Activated CD4-positive, alpha-beta T cell treated with anti-CD3 and anti-CD28 coated beads, Interleukin-2, amount 50 U/mL, for 24 hours (primary cell): ENCODE results near the gene EPHA1.

Source experiments
- DNase-seq, 2 donors: peaks; one replicate each; pipeline ENCODE4 v3.0.0-alpha.2; 2020; ENCODE audit warnings: low read depth in 1 of 2, low spot score in 1 of 2

The EPHA1 gene

DNA sequence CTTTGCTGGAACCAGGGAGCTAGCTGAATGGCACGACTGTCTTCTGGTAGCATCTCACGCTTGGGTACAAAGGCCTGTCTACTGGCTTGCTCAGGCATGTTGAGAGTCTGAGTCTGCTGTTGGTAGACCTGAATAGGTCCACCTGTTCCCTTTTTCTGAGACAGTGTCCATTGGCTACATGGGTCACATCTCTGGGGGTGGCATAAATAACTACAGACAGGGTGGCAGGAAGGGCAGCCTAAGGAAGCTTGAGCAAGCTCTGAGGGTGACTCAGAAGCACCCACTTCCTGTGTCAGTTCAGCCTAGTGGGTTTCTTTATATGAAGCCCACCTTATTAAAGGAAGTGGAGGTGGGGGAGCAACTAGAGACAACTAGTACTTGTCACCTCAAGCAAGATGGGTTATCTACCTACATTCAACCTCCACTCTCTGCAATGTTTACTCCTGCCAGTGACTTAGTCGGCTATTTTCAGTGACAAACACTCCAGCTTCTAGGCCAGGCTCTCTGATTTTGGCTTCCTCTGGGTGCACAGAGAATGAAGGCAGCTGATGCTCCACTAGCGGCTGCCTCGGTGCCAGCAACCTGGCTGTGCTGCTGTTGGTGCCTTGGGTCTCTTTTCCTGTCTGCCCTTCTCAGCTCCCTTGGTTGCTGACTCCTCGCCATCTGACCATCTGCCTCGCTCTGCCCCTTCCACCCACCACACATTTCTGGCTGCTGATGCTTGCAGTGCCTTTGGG lies 33.2 kb downstream of the EPHA1 start:
- no peak for DNase-seq

DNA sequence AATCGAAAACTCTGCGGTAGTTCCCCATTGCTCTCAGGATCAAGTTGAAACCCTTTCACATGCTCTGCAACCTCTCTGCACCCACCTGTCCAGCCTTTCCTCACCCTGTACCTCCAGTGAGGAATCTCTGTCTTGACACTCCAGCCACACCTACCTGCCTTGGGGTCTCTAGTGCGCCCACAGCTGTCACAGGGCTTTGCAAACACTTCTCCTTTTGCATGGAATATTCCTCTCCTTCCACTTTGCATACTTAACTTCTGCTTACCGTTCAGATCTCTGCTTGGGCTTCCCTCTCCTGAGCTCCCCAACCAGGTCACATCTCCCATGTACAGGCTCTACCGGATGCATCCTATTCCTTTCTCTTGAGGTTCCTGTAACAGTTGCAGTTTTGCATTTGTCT lies 34.1 kb downstream of the EPHA1 start:
- no peak for DNase-seq

DNA sequence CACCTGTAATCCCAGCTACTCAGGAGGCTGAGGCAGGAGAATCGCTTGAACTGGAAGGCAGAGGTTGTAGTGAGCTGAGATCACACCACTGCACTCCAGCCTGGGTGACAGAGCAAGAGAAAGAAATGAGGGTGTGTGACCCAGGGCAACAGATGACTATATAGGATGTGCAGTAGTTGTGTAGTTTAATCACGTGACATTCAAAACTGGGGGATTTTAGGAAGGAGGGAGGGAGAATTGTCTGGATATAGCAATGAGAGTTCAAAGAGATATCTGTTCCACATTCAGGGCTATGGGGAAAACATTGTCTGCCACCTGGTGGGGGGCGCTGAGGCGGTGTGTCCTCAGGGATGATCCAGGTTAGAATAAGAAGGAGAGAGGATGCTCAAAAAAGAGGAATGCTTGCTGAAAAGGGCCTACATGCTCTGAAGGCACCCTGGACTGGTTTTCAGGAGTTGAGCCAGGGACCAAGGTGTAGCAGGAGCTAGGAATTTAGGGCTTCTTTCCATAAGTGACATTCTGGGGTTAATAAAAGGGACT lies 35.3 kb downstream of the EPHA1 start:
- DNase-seq, result no peak

DNA sequence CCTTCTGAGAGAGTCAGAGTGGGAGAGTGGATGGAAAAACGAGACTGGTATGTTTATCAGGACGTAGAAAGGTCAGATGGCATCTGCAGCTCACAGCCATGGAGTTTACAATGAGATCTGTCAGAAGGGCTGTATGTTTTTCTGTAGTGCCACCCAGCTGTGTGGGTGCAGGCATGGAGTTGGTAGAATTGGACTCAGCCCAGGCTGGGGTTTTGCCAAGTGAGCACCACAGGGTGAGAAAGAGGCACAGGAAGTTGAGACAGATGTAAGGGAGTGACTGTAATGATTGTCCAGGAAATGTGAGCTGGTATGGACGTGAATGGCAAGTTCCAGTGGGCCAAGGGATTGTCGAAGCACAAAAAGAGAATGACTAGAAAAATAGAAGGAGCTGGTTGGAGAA lies 36.6 kb downstream of the EPHA1 start:
- peak in 1 of 2 donors; percentile 35 for DNase-seq

DNA sequence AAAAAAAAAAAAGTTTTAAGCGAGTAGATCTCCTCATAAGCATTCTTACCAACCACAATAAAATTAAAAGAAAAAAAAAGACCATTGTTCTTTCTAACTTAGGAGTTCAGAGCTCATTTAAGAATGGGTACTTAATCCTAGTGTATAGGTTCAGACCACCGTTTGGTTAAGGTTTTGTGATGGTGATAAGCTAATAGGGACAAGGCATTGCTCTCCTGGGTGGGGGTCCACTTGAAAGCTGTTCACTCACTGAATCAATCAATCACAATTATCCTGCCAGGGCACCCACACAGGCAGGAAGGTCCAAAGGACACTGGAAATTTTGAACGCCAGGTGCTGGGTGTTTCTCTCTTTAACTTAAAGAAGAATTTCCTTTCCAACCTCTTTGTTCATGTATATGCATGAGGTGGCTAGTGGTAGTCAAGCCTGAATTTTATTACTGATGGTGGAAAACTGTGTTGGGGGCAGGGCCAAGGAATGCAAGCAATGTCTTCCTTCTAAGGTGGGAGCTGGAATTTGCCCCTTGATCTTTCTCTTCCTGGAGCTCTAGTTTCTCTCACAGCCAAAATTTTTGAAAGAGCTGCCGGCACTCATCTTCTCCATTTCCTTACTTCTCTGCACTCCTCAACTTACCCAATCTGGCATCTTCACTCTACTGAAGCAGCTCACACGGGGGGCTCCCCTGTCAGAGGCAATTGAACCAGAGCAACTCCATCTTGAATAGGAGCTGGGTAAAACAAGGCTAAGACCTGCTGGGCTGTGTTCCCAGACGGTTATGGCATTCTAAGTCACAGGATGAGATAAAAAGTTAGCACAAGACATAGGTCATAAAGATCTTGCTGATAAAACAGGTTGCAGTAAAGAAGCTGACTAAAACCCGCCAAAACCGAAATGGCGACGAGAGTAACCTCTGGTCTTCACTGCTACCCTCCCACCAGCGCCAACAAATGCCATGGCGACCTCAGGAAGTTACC lies 38.7 kb downstream of the EPHA1 start:
- no peak for DNase-seq

DNA sequence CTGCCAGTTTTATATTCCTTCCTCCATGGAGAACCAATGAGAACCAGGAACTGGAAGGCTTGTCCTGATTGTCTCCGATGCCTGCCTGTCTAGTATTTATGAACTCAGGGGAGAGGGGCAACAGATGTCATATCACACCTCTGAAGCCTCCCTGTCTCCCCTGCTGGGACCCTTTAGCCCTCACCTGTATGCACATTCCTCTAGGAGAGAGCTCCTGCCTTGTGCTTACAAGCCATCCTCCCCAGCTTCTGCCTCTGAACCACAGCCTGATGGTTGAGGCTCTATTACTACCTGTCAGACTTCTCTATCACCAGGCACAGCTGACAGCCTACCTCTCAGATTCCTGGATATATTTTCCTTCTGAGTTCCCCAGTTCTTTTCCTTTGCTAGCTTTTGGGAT lies 40.3 kb downstream of the EPHA1 start:
- no peak for DNase-seq

DNA sequence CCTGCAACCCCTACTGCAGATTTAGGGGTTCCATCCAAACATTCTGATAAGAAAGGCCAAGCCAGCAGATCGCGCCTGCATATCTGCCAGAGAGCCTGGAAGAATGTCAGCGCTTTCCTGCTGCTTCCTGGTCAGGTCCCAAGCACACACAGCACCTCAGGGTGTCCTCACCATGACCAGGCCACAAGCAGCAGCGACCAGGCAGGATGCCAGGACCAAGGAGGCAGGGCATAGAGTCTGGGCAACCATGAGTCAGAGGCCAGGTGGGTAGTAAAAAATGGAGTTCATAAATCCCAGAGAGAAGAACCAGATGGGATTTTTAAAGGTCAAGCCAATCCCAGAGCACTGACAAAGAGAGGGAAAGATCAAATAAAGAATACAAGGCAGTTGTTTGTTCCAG lies 40.7 kb downstream of the EPHA1 start:
- DNase-seq, result no peak

DNA sequence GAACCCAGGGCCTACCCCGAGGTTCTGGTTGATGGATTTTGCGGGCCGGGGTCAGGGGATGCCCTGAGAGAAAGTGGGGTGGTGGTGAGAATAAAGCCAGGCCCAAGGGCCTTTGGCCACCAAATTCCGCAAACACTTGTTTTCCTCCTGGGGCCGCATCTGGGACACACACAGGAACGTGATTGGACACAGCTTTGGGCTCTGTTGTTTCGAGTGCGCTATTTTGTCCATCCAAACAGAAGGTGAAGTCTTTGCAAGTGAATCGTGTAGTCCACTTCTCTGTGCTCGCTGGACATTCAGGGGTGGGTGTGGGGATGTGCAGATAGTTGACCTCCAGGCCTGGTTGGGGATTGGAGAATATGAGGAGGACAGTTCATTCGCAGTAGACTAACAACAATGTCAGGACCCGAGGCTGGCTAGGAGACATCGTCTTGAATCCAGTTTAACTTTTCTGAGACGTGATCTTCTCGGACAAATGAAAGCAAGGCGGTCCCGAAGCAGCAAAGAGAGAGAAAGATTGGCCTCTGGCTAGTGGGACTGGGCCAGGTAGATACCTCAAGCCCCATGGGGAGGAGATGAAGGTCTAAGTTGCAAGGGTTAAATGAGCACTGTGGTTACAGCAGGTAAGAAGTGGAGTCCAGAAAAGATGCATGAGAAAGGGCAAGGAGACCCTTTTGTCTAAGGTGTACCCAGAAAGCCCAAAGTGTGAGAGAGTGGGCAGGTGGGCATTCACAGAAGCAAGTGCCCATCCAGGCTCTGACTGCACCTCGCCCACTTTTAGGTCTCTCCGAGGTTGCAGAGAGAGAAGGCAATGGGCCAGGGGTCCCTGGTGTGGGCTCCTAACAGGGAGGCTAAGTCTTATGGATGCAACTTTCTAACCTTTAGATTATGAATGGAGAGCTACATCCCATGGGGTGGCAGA lies 45.4 kb downstream of the EPHA1 start:
- no peak for DNase-seq

DNA sequence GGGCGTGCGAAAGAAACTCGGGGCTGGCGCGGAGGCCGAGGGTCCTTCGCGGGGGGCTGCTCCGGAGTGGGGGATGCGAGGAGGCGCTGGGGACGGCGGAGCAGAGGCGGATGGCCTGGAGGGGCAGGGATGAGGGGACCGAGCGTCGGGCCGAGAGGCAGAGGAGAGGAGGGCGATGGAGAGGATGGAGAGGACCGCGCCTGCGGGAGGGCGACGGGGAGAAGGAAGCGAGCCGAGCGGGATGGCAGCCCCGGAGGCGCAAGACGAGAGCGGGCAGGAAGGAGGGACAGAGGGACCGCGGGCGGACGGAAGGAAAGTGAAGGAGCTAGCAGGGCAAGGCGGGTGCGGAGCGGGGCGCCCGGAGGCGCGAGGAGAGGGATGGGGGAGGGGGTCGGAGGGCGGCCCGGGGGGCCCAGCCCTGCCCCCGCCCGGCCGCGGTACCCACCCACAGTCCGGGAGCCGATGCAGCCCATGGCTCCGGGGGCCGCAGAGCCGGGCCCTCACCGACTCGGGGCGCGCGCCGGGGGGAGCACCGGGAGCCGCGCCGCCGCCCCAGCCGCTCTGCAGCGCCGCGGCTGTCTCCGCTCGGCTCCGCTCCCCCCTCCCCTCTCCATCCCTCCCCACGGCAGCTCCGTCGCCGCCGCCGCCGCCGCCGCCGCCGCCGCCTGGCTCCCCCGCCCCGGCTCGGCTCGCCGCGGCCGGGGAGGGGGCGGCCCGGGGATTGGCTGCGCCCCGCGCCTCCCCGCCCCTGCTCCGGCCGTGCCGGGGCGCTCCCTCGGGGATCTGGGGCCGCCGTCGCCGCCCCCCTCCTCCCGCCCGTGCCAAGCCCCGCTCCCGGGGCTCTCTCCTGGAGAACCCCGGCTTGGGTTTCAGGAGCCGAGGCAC lies 46.3 kb downstream of the EPHA1 start, which contains the start of gene FAM131B:
FAM131B (minus strand) TSS at position 583 of the 885 bp plus-strand sequence; CDS start at position 473, 110 bp downstream.
- no peak for DNase-seq

DNA sequence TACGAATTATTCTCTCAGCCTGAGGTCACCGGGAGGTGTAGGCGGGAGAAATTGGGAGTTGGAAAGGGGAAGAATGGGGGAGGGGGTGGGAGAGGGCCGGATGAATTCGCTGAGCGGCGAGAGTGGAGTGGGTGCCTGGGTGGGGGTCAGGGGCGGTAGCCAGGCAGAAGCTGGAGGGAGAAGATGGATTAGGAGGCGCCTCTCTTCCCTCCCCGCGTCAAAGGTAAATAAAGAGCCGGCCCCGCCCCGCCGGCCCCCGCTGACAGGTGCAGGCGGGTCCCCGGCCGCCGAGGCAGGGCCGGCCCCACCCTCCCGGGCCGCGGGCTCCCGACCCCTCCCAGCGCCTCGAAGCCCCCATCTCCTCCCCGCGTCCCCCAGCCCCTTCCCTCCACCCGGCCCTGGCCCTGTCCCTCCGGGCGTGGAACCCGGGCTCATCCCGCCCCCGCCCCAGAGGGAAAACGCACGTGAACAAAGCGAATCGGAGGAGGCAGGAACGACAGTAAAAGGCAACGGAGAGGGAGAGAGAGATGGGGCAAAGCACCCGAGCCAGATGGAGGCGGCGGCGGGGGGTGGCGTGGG lies 47.0 kb downstream of the EPHA1 start:
- no peak for DNase-seq

DNA sequence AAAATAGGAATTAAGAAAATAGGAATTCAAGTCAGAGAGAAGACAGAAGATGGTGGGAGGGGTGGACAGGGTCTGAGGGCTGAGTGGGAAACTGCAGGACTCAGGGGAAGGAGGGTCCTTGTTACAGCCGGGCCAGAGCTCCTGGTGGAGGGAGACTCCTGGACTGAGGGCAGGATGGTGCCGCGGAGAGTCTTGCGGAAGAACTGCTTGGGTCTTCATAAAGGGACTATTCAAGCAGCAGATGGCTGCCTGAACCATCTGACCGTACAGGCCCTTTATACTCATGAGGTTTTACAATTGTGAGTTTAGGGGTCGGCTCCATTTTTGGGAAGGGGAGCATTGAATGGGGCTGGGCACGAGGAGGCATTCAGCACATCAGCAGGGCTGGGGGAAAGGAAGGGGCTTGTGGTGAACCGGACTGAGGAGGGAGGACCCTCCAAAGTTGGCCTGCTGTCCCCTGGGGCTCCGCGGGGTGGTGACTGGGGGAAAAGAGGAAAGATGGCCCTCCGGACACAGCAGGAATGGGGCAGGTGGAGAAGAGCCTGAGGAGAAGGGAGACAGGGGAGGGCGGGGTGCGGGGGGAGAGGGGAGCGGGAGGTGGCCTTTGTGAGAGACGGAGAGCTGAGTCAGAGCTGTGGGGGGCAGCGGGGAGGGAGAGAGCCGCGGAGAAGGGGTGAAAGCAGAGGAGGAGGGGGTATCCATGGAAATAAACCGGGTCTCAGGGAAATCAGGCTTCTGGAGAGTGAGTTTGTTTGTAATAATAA lies 47.7 kb downstream of the EPHA1 start:
- no peak for DNase-seq

DNA sequence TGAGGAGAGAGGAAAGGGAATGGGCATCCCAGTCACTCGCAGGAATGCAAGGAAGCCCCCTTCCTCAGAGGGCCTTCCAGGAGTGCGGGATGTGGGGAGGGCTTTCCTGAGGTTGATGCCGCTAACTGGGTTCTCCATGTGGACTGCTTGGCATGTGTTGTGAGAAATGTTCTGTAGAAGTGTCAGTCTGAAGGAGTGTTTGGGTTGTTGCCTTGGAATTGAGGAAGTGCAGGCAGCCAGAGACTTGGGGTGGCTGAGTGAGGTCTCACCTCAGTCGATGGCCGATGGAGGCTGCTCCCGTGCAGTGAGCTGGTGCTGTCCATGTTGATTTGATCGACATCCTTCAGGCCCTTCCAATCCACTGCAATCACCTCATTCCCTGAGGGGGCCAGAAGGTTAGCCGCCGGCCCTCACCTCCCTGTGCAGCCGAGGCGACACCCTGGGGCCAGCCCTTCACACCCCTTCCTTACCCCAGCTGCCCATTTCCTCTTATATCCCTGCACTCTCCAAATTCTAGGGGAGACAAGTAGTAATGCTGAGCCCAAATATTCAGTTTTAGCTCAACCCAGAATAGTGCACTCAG lies 48.8 kb downstream of the EPHA1 start:
- no peak for DNase-seq

DNA sequence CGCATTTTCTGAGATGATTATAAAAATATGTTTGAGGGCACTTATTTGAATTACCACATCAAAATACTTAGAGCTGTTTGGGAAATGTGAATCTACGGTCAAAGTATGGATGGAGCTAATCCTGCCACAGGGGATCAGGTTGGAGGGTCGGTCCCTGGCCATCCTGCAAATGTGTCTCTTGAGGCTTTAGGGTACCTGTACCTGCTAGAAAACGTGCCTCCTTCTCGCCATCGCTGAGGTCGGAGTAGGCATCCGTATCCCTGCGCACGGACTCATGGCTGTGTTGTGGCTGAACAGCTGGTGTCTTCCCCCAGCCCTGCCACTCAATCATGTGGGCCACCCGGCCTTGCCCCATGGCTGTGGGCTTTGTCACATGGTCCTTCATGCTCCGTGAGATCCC lies 50.0 kb downstream of the EPHA1 start:
- no peak for DNase-seq

DNA sequence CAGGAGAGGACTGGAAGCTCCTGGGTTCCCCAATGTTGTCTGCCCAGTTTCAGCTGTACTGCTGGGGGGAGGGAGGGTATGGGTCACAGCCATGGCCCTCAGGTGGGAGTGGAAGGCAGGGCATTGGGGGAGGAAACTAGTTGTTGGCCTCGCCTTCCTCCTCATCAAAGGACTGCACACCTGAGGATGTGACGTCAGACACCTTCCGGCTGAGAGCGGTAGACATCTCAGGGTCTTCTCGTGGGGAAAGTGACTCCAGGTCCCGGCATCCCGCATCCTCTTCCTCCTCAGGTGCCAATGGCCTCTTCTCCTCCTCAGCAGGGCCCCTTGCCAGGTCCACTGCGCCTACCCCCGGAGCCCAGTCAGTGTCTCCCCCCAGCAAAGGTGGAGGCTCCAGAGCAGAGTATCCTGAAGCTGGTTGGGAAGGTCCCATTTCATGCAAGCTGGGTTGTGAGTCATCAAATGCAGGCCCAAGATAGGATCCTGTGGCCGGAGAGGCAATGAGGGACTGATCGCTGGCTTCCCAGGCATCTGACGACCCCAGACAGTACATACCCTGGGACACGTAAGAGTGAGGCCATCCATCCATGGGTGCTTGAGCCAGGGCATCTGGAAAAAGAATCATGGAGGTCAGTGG lies 52.1 kb downstream of the EPHA1 start:
- DNase-seq, result no peak

DNA sequence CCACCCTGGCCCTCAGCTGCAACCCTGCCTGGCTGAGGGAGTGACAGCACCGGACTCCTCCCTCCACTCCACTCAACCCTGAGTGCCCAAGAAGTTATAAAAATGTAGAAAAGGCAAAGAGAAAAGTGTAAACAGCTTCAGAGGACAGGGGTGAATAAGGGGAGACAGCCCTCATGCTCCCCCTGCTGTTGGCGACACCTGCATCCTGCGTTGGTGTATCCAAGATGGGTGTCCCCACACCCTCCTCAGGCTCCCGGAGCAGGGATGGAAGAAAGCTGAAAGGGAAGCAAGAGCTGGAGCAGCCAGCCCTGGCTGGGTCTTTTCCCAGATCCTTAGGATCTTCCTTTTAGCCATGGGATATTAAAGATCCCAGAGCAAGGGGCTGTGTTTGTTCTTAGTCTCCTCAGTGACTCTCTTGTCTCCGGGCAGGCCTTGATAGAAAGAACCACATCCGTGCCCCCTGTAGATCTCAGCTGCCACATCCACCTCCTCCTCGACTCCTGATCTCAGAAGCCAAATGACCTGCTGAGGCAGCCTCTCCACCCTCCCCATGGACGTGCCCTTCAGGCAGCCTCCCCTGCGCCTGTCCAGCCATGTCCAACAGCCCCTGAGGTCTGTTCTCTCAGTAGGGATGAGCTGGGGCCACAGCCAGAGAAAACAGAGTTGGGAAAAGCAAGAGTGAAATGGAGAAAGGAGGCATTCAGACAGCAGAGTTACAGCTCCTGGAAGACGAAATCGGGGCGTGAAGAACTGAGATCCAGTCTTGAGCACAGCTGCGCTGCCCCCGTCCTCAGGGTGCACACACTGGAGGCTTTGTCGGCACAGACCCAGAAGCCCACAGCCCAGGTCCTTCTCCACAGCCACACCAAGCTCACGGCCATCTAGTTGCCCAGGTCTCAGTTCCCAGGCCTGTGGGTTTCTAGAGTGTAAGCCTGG lies 52.9 kb downstream of the EPHA1 start:
- no peak for DNase-seq

DNA sequence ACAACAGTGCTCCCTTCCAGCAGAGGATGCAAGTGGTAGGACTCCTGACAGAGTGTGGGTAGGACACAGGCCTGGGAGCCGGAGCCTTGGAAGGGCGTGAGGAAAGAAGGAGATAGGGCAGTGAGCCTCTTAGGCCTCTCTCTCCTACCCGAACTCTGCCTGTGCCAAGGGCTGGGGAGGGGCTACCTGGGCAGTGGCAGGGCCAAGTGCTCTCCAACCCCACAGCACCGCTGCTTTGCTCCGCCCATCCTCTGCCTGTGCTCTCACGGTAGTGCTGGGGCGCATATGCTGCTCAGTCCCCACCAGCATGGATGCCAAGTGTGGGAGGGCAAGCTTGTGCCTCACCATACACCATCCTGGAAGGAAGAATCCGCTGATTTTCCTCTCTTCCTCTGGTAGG lies 53.7 kb downstream of the EPHA1 start:
- DNase-seq, result no peak

DNA sequence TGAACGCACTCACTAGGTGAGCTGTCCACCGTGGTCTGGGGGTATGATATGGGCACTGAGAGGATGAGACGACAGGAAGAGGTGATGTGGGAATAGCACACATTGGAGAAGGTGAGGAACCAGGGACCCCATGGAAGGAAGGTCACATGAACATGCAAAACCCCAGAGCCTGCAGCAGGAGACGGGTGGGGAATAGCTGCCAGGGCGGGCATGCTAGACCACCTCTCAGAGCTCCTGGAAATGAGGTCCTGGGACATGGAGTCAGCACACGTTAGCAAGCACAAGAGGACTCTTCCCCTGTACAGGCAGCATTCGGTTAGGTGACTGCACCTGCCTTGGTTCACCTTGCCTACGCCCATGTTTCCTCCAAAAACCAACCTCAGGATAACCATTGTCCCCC lies 54.3 kb downstream of the EPHA1 start:
- no peak for DNase-seq
